IMR-90 (cell line): Measurements from ENCODE around the gene KIF18B. TPM values are rescaled to one million over a fixed set of nuclear protein-coding genes. Genes with fewer than 3 reads are reported as not detected.
A peak's percentile ranks its signal among the peaks of the same experiment; 100 is the strongest.

ENCODE experiments used
- ATAC-seq: fragments of 200-7000 bp; cut with Tn5 transposase; 2 replicates; pipeline ENCODE4 v1.9.1; 2020; ENCODE audit warnings: low read depth, mild to moderate bottlenecking, moderate library complexity
- BruUV-seq: library from RNA; stranded (reverse); fragments of 400-500 nt; replicated peaks from 2 replicates; lab custom pipeline; 2021; lab: Mats Ljungman, UMichigan
- CTCF ChIA-PET: fragments of 300-600 bp; formaldehyde crosslinking; extraction: SDS; loops from one replicate; lab custom pipeline; 2021; ENCODE audit warnings: antibody characterized with exemption; lab: Yijun Ruan, JAX
- POLR2A ChIA-PET: fragments of 300-600 bp; sonication (Branson Sonifier 250); formaldehyde crosslinking; loops from one replicate; lab custom pipeline; 2022; ENCODE audit warnings: antibody characterized with exemption; ENCODE audit not compliant: unreplicated experiment; lab: Charles Lee
- DNase-seq: peaks from one replicate; pipeline ENCODE4 v3.0.0; 2013
- H2AFZ ChIP-seq: replicated peaks from 2 replicates; pipeline ENCODE3; 2013; ENCODE audit warnings: low read length, mild to moderate bottlenecking; ENCODE audit not compliant: poor library complexity
- H2AK5ac ChIP-seq: 2 replicates; pipeline ENCODE4 v1.6.1; 2013; ENCODE audit warnings: low read depth, low read length, inconsistent platforms
- H2AK9ac ChIP-seq: replicated peaks from 2 replicates; pipeline ENCODE3; 2013; ENCODE audit warnings: mild to moderate bottlenecking, low read depth, low read length, moderate library complexity; ENCODE audit not compliant: poor library complexity
- H2BK120ac ChIP-seq: 2 replicates; pipeline ENCODE4 v1.6.1; 2013; ENCODE audit warnings: low read depth, low read length, inconsistent platforms
- H2BK15ac ChIP-seq: 3 replicates; pipeline ENCODE4 v1.6.1; 2013; ENCODE audit warnings: low read depth, low read length, inconsistent platforms
- H2BK20ac ChIP-seq: 2 replicates; pipeline ENCODE4 v1.6.1; 2013; ENCODE audit warnings: low read depth, mild to moderate bottlenecking, inconsistent platforms, low read length, moderate library complexity
- H2BK5ac ChIP-seq: 2 replicates; pipeline ENCODE4 v1.6.1; 2013; ENCODE audit warnings: mild to moderate bottlenecking, low read depth, low read length, inconsistent platforms; ENCODE audit not compliant: poor library complexity, severe bottlenecking
- H3K14ac ChIP-seq: replicated peaks from 2 replicates; pipeline ENCODE4 v1.6.1; 2013; ENCODE audit warnings: low read depth, low read length, inconsistent platforms
- H3K18ac ChIP-seq: 2 replicates; pipeline ENCODE4 v1.6.1; 2013; ENCODE audit warnings: low read depth, low read length, control low read depth
- H3K23ac ChIP-seq: 2 replicates; pipeline ENCODE4 v1.6.1; 2013; ENCODE audit warnings: low read depth, low read length, inconsistent platforms
- H3K27ac ChIP-seq: 2 replicates; pipeline ENCODE4 v1.5.1; 2013; ENCODE audit warnings: mild to moderate bottlenecking, control low read depth, low read length; ENCODE audit not compliant: insufficient read depth
- H3K27me3 ChIP-seq: 2 replicates; pipeline ENCODE4 v1.6.1; 2013; ENCODE audit warnings: low read length; ENCODE audit not compliant: control insufficient read depth, insufficient read depth
- H3K36me3 ChIP-seq: 2 replicates; pipeline ENCODE4 v1.6.1; 2013; ENCODE audit warnings: low read length, mixed read lengths; ENCODE audit not compliant: control insufficient read depth, insufficient read depth
- H3K4ac ChIP-seq: 2 replicates; pipeline ENCODE4 v1.6.1; 2013; ENCODE audit warnings: low read depth, low read length, inconsistent platforms
- H3K4me1 ChIP-seq: 2 replicates; pipeline ENCODE4 v1.6.1; 2013; ENCODE audit warnings: low read length, mixed read lengths; ENCODE audit not compliant: control insufficient read depth, insufficient read depth
- H3K4me2 ChIP-seq: 2 replicates; pipeline ENCODE4 v1.6.1; 2013; ENCODE audit warnings: low read depth, mild to moderate bottlenecking, control low read depth, low read length, moderate library complexity
- H3K4me3 ChIP-seq: 2 replicates; pipeline ENCODE4 v1.5.1; 2013; ENCODE audit warnings: low read depth, mild to moderate bottlenecking, control low read depth, low read length, moderate library complexity; ENCODE audit not compliant: insufficient read depth
- H3K56ac ChIP-seq: 2 replicates; pipeline ENCODE4 v1.6.1; 2013; ENCODE audit warnings: low read length, inconsistent platforms; ENCODE audit not compliant: insufficient read depth; ENCODE audit errors: extremely low read depth
- H3K79me1 ChIP-seq, 2 experiments: 2 replicates each; pipeline ENCODE4 v1.6.1; 2013; ENCODE audit warnings: low read length in 2 of 2, inconsistent platforms in 1 of 2, low read depth in 1 of 2
- H3K9ac ChIP-seq: 2 replicates; pipeline ENCODE4 v1.6.1; 2013; ENCODE audit warnings: low read depth, low read length, control low read depth
- H3K9me1 ChIP-seq: 2 replicates; pipeline ENCODE4 v1.6.1; 2013; ENCODE audit warnings: low read length, inconsistent platforms; ENCODE audit not compliant: insufficient read depth
- H3K9me3 ChIP-seq: 2 replicates; pipeline ENCODE4 v1.6.1; 2013; ENCODE audit warnings: low read length; ENCODE audit not compliant: control insufficient read depth, insufficient read depth
- H4K20me1 ChIP-seq: 2 replicates; pipeline ENCODE4 v1.6.1; 2013; ENCODE audit warnings: low read length, inconsistent platforms; ENCODE audit not compliant: insufficient read depth
- H4K5ac ChIP-seq: 2 replicates; pipeline ENCODE4 v1.6.1; 2013; ENCODE audit warnings: mild to moderate bottlenecking, low read depth, low read length, control low read depth
- H4K8ac ChIP-seq, 2 experiments: 2 replicates each; pipeline ENCODE4 v1.6.1; 2013; ENCODE audit warnings: low read depth in 2 of 2, low read length in 2 of 2, control low read depth in 1 of 2, inconsistent platforms in 1 of 2
- H4K91ac ChIP-seq: 2 replicates; pipeline ENCODE4 v1.6.1; 2013; ENCODE audit warnings: low read depth, low read length, inconsistent platforms; ENCODE audit not compliant: insufficient read depth
- BHLHE40 ChIP-seq: fragments of 150-350 bp; IDR thresholded peaks from 2 replicates; pipeline ENCODE4 v1.6.1; 2016; ENCODE audit warnings: mild to moderate bottlenecking, low read depth, low read length
- CHD1 ChIP-seq: IDR thresholded peaks from 2 replicates; pipeline ENCODE4 v1.6.1; 2012; ENCODE audit warnings: low read depth, low read length, improper control_type of control experiment
- ELK1 ChIP-seq: fragments of 150-350 bp; IDR thresholded peaks from 2 replicates; pipeline ENCODE4 v1.6.1; 2016; ENCODE audit warnings: low read depth, mild to moderate bottlenecking, low read length, moderate library complexity, borderline replicate concordance
- MAFK ChIP-seq: IDR thresholded peaks from 2 replicates; pipeline ENCODE4 v1.6.1; 2012; ENCODE audit warnings: low read depth, low read length, improper control_type of control experiment
- MAZ ChIP-seq: IDR thresholded peaks from 2 replicates; pipeline ENCODE4 v1.6.1; 2012; ENCODE audit warnings: low read depth, mild to moderate bottlenecking, low read length, improper control_type of control experiment, moderate library complexity, borderline replicate concordance
- NFE2L2 ChIP-seq: fragments of 150-350 bp; IDR thresholded peaks from 2 replicates; pipeline ENCODE4 v1.6.1; 2016; ENCODE audit warnings: low read depth, mild to moderate bottlenecking, low read length
- POLR2A ChIP-seq: IDR thresholded peaks from 2 replicates; pipeline ENCODE4 v1.6.1; 2012; ENCODE audit warnings: mild to moderate bottlenecking, low read depth, low read length
- RAD21 ChIP-seq: IDR thresholded peaks from 2 replicates; pipeline ENCODE4 v1.6.1; 2012; ENCODE audit warnings: low read length, improper control_type of control experiment
- RCOR1 ChIP-seq: IDR thresholded peaks from 2 replicates; pipeline ENCODE4 v1.6.1; 2012; ENCODE audit warnings: mild to moderate bottlenecking, low read length, improper control_type of control experiment; ENCODE audit not compliant: insufficient replicate concordance
- SMC3 ChIP-seq: fragments of 150-350 bp; IDR thresholded peaks from 2 replicates; pipeline ENCODE4 v1.6.1; 2016; ENCODE audit warnings: low read depth, mild to moderate bottlenecking, antibody characterized with exemption, low read length, moderate library complexity
- WGBS, 2 experiments: methylation state at CpG; one replicate each; pipeline versions ENCODE4 v1.1.5 to v1.1.7; 2013; ENCODE audit warnings: missing lambda C conversion rate in 2 of 2; ENCODE audit not compliant: insufficient read length in 1 of 2; ENCODE audit errors: extremely low coverage in 2 of 2; 5-methylcytosine and 5-hydroxymethylcytosine counted together
- dilution Hi-C: fragments of 300-500 bp; cut with HindIII; formaldehyde crosslinking; loops from one replicate; pipeline ENCODE4 v1.14.3; 2018; ENCODE audit warnings: low sequenced_read_pairs; ENCODE audit not compliant: unreplicated experiment
- in situ Hi-C: fragments of 300-500 bp; cut with MboI; formaldehyde crosslinking; loops from 3 replicates; pipeline ENCODE4 v1.14.3; 2019; ENCODE audit warnings: low sequenced_read_pairs, inconsistent platforms, mixed read lengths
- intact Hi-C: fragments of 100-400 bp; cut with micrococcal nuclease; formaldehyde crosslinking; loops from 2 replicates; pipeline ENCODE4 v1.10.0; 2022
- polyA plus RNA-seq, 3 experiments: library from polyadenylated mRNA; depleted of rRNA; stranded (reverse); fragments of >200 nt; gene quantifications; 2 replicates each; pipeline ENCODE4 v1.2.3, GENCODE V29; 2012; ENCODE audit warnings: low replicate concordance in 1 of 3
- total RNA-seq: library from RNA; depleted of rRNA; stranded (reverse); fragments of >200 nt; gene quantifications from 2 replicates; pipeline ENCODE4 v1.2.3, GENCODE V29; 2012
- TF ChIP-seq, protein P1 (sequence below): conservative IDR thresholded peaks from 2 replicates; pipeline ENCODE4 v1.5.1; 2012; ENCODE audit warnings: mild to moderate bottlenecking, low read depth, low read length, improper control_type of control experiment
- TF ChIP-seq, protein P2 (sequence below): fragments of 150-350 bp; IDR thresholded peaks from 2 replicates; pipeline ENCODE4 v1.6.1; 2017; ENCODE audit warnings: mild to moderate bottlenecking, antibody characterized with exemption, low read length, low read depth

The KIF18B gene
- total and polyA plus RNA-seq, 2 of the 4 experiments (the other 2 are of a cell fraction), result 1.3 to 16.0 TPM

DNA sequence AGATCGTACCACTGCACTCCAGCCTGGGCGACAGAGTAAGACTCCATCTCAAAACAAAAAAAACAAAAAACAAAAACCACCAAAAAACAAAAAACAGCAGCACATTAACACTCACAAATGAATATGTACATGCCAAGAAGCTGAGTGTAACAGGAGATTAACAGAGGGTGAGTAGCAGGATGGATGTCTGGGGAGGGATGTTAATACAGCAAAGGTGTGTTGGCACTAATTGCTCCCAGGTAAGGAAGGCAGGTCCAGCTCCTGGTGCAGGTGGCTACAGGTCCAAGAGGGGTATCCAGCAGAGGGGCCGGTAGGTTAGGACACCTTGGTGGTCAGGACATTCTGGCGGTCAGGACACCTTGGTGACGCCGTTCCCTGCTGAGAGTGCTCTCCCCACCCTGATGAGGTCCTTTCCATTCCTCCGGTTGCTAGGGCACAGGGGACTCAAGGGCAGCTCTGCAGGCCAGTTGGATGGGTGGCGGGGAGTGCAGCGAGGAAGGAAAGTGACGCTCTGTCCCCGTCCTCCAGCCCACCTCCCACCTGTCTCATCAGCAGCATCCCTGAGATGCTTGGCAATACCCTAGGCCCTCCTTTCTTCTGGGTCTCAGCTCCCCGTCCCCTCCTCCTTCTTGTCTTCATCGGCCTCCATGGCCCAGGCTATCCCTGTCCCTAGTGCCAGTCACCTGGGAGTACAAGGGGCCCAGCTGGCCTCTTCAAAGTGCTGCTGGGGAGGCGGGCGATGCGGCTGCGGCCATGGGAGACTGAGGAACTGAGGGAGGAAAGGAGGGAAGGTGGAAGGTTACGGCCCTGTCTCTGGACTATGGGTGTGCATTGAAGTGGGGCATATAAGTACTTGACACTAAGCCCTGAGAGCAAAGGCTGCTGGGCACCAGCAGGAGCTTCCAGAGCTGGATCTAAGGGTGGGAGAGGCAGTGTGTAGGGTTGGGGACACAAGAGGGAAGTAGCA is 21.6 kb downstream of the KIF18B start (continued):
- TF ChIP-seq CHD1 (no peak), SMC3 (no peak)

DNA sequence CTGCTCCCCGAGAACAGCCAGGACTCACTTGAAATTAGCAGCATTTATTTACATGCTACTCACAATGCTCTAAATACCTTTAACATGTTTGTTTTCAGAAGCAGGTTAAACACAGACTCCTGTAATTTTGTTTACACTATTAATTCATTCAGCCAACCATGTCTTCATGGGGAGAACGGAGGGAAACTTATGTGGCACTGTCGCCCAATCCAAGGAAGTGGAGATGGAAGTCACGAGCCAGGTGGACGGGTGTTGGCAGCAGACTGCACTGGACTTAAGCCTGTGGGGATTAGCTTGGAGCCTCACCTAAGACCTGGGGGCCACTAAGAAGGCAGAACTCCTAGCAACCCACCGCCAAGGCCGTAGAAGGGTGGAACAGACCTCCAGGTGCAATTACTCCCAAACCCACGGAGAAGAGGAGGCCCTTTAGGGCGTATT is 23.4 kb downstream of the KIF18B start:
- Histone ChIP-seq H2BK120ac (no peak overlapping the region), H2BK15ac (no peak overlapping the region), H3K27me3 (peaks cover 5% of the 10 kb centered on the region; the same call in 1 of the 2 replicates), H4K5ac (no peak overlapping the region), H3K79me1 (peaks cover 0 to 3% of the 10 kb centered on the region in 2 experiments; a peak in 1 of 4 replicates), H4K8ac (no peak overlapping the region), H3K4me3 (no peak overlapping the region), H3K9me1 (no peaks in the 10 kb centered on the region), H3K9me3 (no peaks in the 10 kb centered on the region), H3K14ac (no peak overlapping the region), H2AK9ac (no peak overlapping the region), H3K27ac (no peak overlapping the region), H4K20me1 (no peaks in the 10 kb centered on the region), H2BK20ac (no peak overlapping the region), H3K4me1 (no peaks in the 10 kb centered on the region), H3K23ac (no peak overlapping the region), H2AFZ (peak overlapping the region; percentile 23), H2BK5ac (no peak overlapping the region), H3K4me2 (no peak overlapping the region), H3K36me3 (peaks cover 10% of the 10 kb centered on the region), H3K18ac (no peak overlapping the region), H3K4ac (no peak overlapping the region), H4K91ac (no peak overlapping the region), H2AK5ac (no peak overlapping the region), H3K56ac (no peak overlapping the region), H3K9ac (no peak overlapping the region)
- WGBS, 2 experiments, result 100% methylated on average over 3 of the region's 9 CpGs; no CpG with 5 or more reads in 1 of the 2 experiments
- BruUV-seq, result no TSS peak
- in situ Hi-C loops, result no loop called here
- DNase-seq, result no peak
- dilution Hi-C loops, result no loop called here
- intact Hi-C loops, result no loop called here
- ChIA-PET POLR2A (no interaction called here), CTCF (no interaction called here)
- ATAC-seq, result no peak
- TF ChIP-seq RCOR1, result no peak
- no peak for TF ChIP-seq RAD21
- TF ChIP-seq POLR2A, result no peak
- no peak for TF ChIP-seq NFE2L2
- TF ChIP-seq, protein P1, sequence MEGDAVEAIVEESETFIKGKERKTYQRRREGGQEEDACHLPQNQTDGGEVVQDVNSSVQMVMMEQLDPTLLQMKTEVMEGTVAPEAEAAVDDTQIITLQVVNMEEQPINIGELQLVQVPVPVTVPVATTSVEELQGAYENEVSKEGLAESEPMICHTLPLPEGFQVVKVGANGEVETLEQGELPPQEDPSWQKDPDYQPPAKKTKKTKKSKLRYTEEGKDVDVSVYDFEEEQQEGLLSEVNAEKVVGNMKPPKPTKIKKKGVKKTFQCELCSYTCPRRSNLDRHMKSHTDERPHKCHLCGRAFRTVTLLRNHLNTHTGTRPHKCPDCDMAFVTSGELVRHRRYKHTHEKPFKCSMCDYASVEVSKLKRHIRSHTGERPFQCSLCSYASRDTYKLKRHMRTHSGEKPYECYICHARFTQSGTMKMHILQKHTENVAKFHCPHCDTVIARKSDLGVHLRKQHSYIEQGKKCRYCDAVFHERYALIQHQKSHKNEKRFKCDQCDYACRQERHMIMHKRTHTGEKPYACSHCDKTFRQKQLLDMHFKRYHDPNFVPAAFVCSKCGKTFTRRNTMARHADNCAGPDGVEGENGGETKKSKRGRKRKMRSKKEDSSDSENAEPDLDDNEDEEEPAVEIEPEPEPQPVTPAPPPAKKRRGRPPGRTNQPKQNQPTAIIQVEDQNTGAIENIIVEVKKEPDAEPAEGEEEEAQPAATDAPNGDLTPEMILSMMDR, result no peak
- TF ChIP-seq, protein P2, sequence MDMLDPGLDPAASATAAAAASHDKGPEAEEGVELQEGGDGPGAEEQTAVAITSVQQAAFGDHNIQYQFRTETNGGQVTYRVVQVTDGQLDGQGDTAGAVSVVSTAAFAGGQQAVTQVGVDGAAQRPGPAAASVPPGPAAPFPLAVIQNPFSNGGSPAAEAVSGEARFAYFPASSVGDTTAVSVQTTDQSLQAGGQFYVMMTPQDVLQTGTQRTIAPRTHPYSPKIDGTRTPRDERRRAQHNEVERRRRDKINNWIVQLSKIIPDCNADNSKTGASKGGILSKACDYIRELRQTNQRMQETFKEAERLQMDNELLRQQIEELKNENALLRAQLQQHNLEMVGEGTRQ, result no peak
- no peak for TF ChIP-seq ELK1
- TF ChIP-seq SMC3, result no peak
- no peak for TF ChIP-seq BHLHE40
- no peak for TF ChIP-seq MAZ
- no peak for TF ChIP-seq MAFK
